ENCODE results near the gene CCHCR1. TPM values are rescaled to one million over a fixed set of nuclear protein-coding genes. Genes with fewer than 3 reads are reported as not detected.
"Not testable (repeated sequence)": the region's sequence is repeated elsewhere in the genome, so short reads cannot be mapped to it uniquely, and the experiment has no call there.

Gene CCHCR1
- total and polyA plus RNA-seq, 2 experiments from 2014 or later, result 6.1 to 8.9 TPM

- Histone ChIP-seq H3K9me3 (ENCODE audit: low read depth) (no peaks in the 10 kb centered on the region), H4K20me1 (ENCODE audit: insufficient read depth, poor library complexity, severe bottlenecking) (no peaks in the 10 kb centered on the region), H3K27me3 (no peaks in the 10 kb centered on the region), H3K4me2 (peak overlapping the region; percentile 70), H3K79me2 (peaks cover 2% of the 10 kb centered on the region), H3K27ac (peak overlapping the region; percentile 93), H2AFZ (no peak overlapping the region), H3K4me1 (ENCODE audit: insufficient read depth) (peaks cover 16% of the 10 kb centered on the region), H3K9me2 (replicated peaks; ENCODE audit: insufficient read depth) (no peaks in the 10 kb centered on the region), H3K36me3 (replicated peaks; ENCODE audit: insufficient read depth, low read depth) (no peaks in the 10 kb centered on the region), H3K4me3 (no peak overlapping the region)
- TF ChIP-seq EZH2 (IDR thresholded peaks at IDR 0.05; ENCODE audit: borderline replicate concordance), result no peak
- TF ChIP-seq CTCF (IDR thresholded peaks at IDR 0.05; ENCODE audit: poor library complexity), result no peak
- no peak for TF ChIP-seq EZH2phosphoT487 (IDR thresholded peaks at IDR 0.05; ENCODE audit: low read depth, severe bottlenecking, unreplicated experiment)
- WGBS (ENCODE audit: low lambda C conversion rate, missing lambda C conversion rate), result 57% methylated on average over 5 of the region's 5 CpGs
- peak; percentile 70 for DNase-seq (ENCODE audit: low spot score)
These were observed 45.9 kb upstream of the CCHCR1 start for GRCh38 chr6:31203345-31203979.

- no peaks in the 10 kb centered on the region for H3K27me3 ChIP-seq
- no peaks in the 10 kb centered on the region for H3K9me3 ChIP-seq (ENCODE audit: low read depth)
- TF ChIP-seq CTCF (IDR thresholded peaks at IDR 0.05; ENCODE audit: poor library complexity), result no peak
- no peak for TF ChIP-seq EZH2phosphoT487 (IDR thresholded peaks at IDR 0.05; ENCODE audit: low read depth, severe bottlenecking, unreplicated experiment)
- TF ChIP-seq EZH2 (IDR thresholded peaks at IDR 0.05; ENCODE audit: borderline replicate concordance), result no peak
- no peaks in the 10 kb centered on the region for H3K36me3 ChIP-seq (replicated peaks; ENCODE audit: insufficient read depth, low read depth)
- peak; percentile 34 for DNase-seq (ENCODE audit: low spot score)
- H2AFZ ChIP-seq, result no peak overlapping the region
- peak overlapping the region; percentile 93 for H3K27ac ChIP-seq
- H3K4me3 ChIP-seq, result no peak overlapping the region
- H4K20me1 ChIP-seq (ENCODE audit: insufficient read depth, poor library complexity, severe bottlenecking), result no peaks in the 10 kb centered on the region
- peaks cover 2% of the 10 kb centered on the region for H3K79me2 ChIP-seq
- H3K4me1 ChIP-seq (ENCODE audit: insufficient read depth), result peaks cover 8% of the 10 kb centered on the region
- peak overlapping the region; percentile 64 for H3K4me2 ChIP-seq
- no peaks in the 10 kb centered on the region for H3K9me2 ChIP-seq (replicated peaks; ENCODE audit: insufficient read depth)
- 62% methylated on average over 10 of the region's 11 CpGs for WGBS (ENCODE audit: low lambda C conversion rate, missing lambda C conversion rate)
These were observed 44.9 kb upstream of the CCHCR1 start for GRCh38 chr6:31202259-31203166.

GRCh38 chr6:31199105-31199452 is 41.5 kb upstream of the CCHCR1 start:
- not testable (repeated sequence) for DNase-seq (ENCODE audit: low spot score); H2AFZ ChIP-seq; H3K79me2 ChIP-seq; H3K4me1 ChIP-seq (ENCODE audit: insufficient read depth); H4K20me1 ChIP-seq (ENCODE audit: insufficient read depth, poor library complexity, severe bottlenecking); H3K27me3 ChIP-seq; H3K27ac ChIP-seq; H3K4me3 ChIP-seq; H3K9me2 ChIP-seq (replicated peaks; ENCODE audit: insufficient read depth); H3K9me3 ChIP-seq (ENCODE audit: low read depth); H3K36me3 ChIP-seq (replicated peaks; ENCODE audit: insufficient read depth, low read depth)
- WGBS (ENCODE audit: low lambda C conversion rate, missing lambda C conversion rate), result 100% methylated on average over 4 of the region's 4 CpGs
- peak overlapping the region; percentile 88 for H3K4me2 ChIP-seq

Data from hepatocyte (in vitro differentiated cells).